Stimulated activated CD4-positive, alpha-beta T cell treated with anti-CD3 and anti-CD28 coated beads, Interleukin-2, amount 100 ng/mL, for 48 hours (primary cell): ENCODE measurements around the gene TAF9B.
"Not testable (repeated sequence)": the region's sequence is repeated elsewhere in the genome, so short reads cannot be mapped to it uniquely, and the experiment has no call there.

Source experiments
- DNase-seq, 2 donors: peaks; one replicate each; pipeline ENCODE4 v3.0.0-alpha.2; 2020

Gene TAF9B

GRCh38 chrX:78139160-78140123, at the start of gene TAF9B:
Gene TAF9B (minus strand): TSS chrX:78139650. CDS start chrX:78139611, 39 bp downstream.
- DNase-seq: peak; percentile 69

GRCh38 chrX:78182881-78183280, 43.4 kb upstream of the TAF9B start:
- DNase-seq: no peak

GRCh38 chrX:78181307-78181706, 41.9 kb upstream of the TAF9B start:
- DNase-seq: no peak

- no peak for DNase-seq
These were observed 28.6 kb upstream of the TAF9B start for GRCh38 chrX:78168065-78168464.

GRCh38 chrX:78165425-78165824, 26.0 kb upstream of the TAF9B start:
- no peak for DNase-seq

GRCh38 chrX:78163175-78163574, 23.7 kb upstream of the TAF9B start:
- not testable (repeated sequence) for DNase-seq

GRCh38 chrX:78160711-78161110, 21.3 kb upstream of the TAF9B start:
- not testable (repeated sequence) for DNase-seq

GRCh38 chrX:78157846-78158245, 18.4 kb upstream of the TAF9B start:
- DNase-seq: not testable (repeated sequence)

GRCh38 chrX:78157373-78157772, 17.9 kb upstream of the TAF9B start:
- not testable (repeated sequence) for DNase-seq

- not testable (repeated sequence) for DNase-seq
These were observed 7.6 kb upstream of the TAF9B start for GRCh38 chrX:78147002-78147540.

- DNase-seq: no peak
These were observed 756 bp upstream of the TAF9B start for GRCh38 chrX:78140206-78140605.

GRCh38 chrX:78133238-78133960, 6.1 kb downstream of the TAF9B start:
- no peak for DNase-seq

GRCh38 chrX:78131117-78131516, 8.3 kb downstream of the TAF9B start:
- DNase-seq: no peak

- no peak for DNase-seq
These were observed 9.1 kb downstream of the TAF9B start for GRCh38 chrX:78130396-78130795.

- DNase-seq: no peak
These were observed 9.7 kb downstream of the TAF9B start for GRCh38 chrX:78129714-78130113.

- DNase-seq: not testable (repeated sequence)
These were observed 13.7 kb downstream of the TAF9B start for GRCh38 chrX:78125781-78126180.

GRCh38 chrX:78125148-78125547, 14.3 kb downstream of the TAF9B start:
- no peak for DNase-seq

- no peak for DNase-seq
These were observed 15.1 kb downstream of the TAF9B start for GRCh38 chrX:78124307-78124706.

- DNase-seq: no peak
These were observed 16.3 kb downstream of the TAF9B start for GRCh38 chrX:78123190-78123589.

- no peak for DNase-seq
These were observed 19.8 kb downstream of the TAF9B start for GRCh38 chrX:78119521-78120227.

GRCh38 chrX:78118628-78119027, 20.8 kb downstream of the TAF9B start:
- no peak for DNase-seq

- DNase-seq: no peak
These were observed 22.7 kb downstream of the TAF9B start for GRCh38 chrX:78116766-78117165.

- no peak for DNase-seq
These were observed 23.1 kb downstream of the TAF9B start for GRCh38 chrX:78116365-78116764.
